22Rv1 (cell line): ENCODE results near the gene STUB1.

Experiments used
- CTCF ChIP-seq: fragments of 450-650 bp; IDR thresholded peaks from 2 replicates; pipeline ENCODE4 v1.5.1; 2017; ENCODE audit warnings: mild to moderate bottlenecking
- ZFX ChIP-seq: fragments of 450-650 bp; IDR thresholded peaks from 2 replicates; pipeline ENCODE4 v1.6.1; 2017; ENCODE audit warnings: antibody characterized with exemption, borderline replicate concordance

DNA sequence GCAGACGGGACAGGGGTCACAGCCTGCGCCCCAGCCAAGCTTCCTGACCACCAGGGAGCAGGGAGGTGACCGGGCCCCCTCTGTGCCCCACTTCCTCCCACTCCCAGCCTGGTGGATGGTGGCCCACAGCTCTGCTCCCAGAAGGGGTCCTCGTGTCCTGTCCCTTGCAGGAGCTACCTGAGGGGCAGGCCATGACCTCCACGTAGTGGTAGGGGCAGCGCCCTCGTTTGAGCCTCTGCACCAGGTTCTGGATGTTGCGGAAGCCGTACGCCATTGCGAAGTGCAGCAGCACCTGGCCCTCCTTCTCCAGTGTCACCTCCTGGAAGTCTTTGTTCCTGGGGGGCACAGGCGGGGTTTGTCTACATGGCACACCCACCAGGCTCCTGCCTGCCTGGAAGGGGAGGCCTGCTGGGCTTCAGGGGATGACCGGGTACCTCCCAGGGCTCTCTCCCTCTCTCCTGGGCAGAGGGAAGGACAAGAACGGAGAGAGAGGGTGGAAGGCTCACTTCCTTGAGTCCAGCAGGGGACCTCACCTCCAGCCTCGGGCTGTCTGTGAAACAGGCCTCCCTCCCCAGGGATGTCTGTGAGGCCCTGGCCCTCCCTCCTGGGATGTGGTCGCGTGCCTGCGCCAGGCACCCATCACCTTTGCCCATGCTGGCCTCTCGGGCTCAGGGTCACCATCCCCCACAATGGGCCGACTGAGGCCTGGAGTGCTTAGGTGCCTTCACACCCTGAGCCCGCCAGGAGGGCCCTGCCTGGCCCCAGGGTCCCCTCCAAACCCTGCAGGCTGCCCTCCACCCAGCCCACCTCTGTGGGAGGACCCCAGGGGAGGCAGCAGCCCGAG is 50.7 kb downstream of the STUB1 start:
- no peak for TF ChIP-seq CTCF
- no peak for TF ChIP-seq ZFX
